ENCODE results near the gene NEGR1. TPM values are rescaled to one million over a fixed set of nuclear protein-coding genes. Genes with fewer than 3 reads are reported as not detected.
A peak's percentile ranks its signal among the peaks of the same experiment; 100 is the strongest.

Gene NEGR1
- total and polyA plus RNA-seq, 2 donors (not counting 3 experiments of a cell fraction or from before 2014, with no cell fraction given) = 6.8 to 21.8 TPM

DNA sequence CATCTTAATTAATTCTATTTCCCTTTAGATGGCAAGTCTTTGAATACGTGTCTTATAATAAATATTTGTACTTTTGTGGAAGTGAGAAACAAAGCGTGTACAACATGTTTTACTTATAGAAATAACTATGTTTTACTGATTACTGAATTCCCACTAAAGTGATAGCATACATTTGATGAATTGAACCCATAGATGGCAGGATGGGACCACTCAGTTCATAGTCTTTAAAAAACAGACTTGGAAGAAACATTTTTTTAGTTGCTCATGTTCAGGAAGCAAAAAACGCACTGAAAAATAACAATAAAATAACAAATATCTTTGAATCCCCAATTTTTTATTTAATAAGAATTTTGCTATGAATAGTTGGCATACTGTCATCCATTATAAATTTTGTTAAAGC is 694.4 kb downstream of the NEGR1 start:
- Histone ChIP-seq H3K4me3 (replicated peaks in 1 of 3; ENCODE audit: insufficient read depth in 1 of 3, low read depth in 1 of 3, low read length in 3 of 3) (no peak overlapping the region), H3K36me3 (ENCODE audit: control insufficient read depth in 2 of 2, extremely low read depth in 1 of 2, insufficient read depth in 2 of 2, low read length in 2 of 2) (no peaks in the 10 kb centered on the region), H2AFZ (ENCODE audit: low read depth, low read length) (no peak overlapping the region), H3K27ac (ENCODE audit: insufficient read depth, low read depth, low read length) (no peak overlapping the region), H3K9ac (replicated peaks; ENCODE audit: extremely low read depth, insufficient read depth, low read length) (no peak overlapping the region), H3K4me2 (ENCODE audit: insufficient read depth, low read length) (no peak overlapping the region), H3K9me1 (replicated peaks; ENCODE audit: control insufficient read depth, extremely low read depth, insufficient read depth, low read length) (no peaks in the 10 kb centered on the region), H3K27me3 (ENCODE audit: control insufficient read depth in 2 of 2, insufficient read depth in 2 of 2, low read length in 2 of 2) (no peaks in the 10 kb centered on the region), H3K79me2 (ENCODE audit: control insufficient read depth, insufficient read depth, low read length) (no peaks in the 10 kb centered on the region), H3K4me1 (ENCODE audit: control insufficient read depth, extremely low read depth, insufficient read depth, low read length) (no peaks in the 10 kb centered on the region), H4K20me1 (replicated peaks; ENCODE audit: control insufficient read depth, extremely low read depth, insufficient read depth, low read length) (no peaks in the 10 kb centered on the region), H3K9me3 (replicated peaks; ENCODE audit: control insufficient read depth, insufficient read depth, low read length) (no peaks in the 10 kb centered on the region)
- dilution Hi-C loops (cut with MboI; ENCODE audit: extremely low pct_ligation_motif_present, low sequenced_read_pairs) (no loop called here), intact Hi-C loops (cut with micrococcal nuclease) (loop anchor here (1.0 to 5.0 kb wide), 3 partner anchors 449 to 1257 kb away; partner anchors contain the start of gene NEGR1)
- BruUV-seq (replicated peaks) = no TSS peak
- POLR2A ChIA-PET = interaction anchor here (0.7 kb wide), 1 partner anchor 394 kb away, joined by 3 read pairs; no protein-coding TSS in a partner anchor
- TF ChIP-seq MYC (IDR thresholded peaks at IDR 0.05; ENCODE audit: low read depth, low read length) (no peak), POLR2AphosphoS5 (IDR thresholded peaks at IDR 0.05; ENCODE audit: insufficient read depth, low read depth, low read length) (no peak), POLR2A (IDR thresholded peaks at IDR 0.05; ENCODE audit: low read depth, low read length) (no peak), JUN (IDR thresholded peaks at IDR 0.05; ENCODE audit: borderline replicate concordance, insufficient read depth, insufficient read length, low read depth) (no peak), EZH2 (IDR thresholded peaks at IDR 0.05; ENCODE audit: borderline replicate concordance, low read depth, low read length, severe bottlenecking) (no peak), GATA2 (IDR thresholded peaks at IDR 0.05; ENCODE audit: insufficient read depth, insufficient read length, low read depth, low read length) (no peak), FOS (IDR thresholded peaks at IDR 0.05; ENCODE audit: borderline replicate concordance, insufficient read depth, low read length) (no peak)
- TF ChIP-seq, protein P1, sequence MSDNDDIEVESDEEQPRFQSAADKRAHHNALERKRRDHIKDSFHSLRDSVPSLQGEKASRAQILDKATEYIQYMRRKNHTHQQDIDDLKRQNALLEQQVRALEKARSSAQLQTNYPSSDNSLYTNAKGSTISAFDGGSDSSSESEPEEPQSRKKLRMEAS (IDR thresholded peaks at IDR 0.05; ENCODE audit: insufficient read depth, insufficient read length) = no peak
- TF ChIP-seq, protein P2, sequence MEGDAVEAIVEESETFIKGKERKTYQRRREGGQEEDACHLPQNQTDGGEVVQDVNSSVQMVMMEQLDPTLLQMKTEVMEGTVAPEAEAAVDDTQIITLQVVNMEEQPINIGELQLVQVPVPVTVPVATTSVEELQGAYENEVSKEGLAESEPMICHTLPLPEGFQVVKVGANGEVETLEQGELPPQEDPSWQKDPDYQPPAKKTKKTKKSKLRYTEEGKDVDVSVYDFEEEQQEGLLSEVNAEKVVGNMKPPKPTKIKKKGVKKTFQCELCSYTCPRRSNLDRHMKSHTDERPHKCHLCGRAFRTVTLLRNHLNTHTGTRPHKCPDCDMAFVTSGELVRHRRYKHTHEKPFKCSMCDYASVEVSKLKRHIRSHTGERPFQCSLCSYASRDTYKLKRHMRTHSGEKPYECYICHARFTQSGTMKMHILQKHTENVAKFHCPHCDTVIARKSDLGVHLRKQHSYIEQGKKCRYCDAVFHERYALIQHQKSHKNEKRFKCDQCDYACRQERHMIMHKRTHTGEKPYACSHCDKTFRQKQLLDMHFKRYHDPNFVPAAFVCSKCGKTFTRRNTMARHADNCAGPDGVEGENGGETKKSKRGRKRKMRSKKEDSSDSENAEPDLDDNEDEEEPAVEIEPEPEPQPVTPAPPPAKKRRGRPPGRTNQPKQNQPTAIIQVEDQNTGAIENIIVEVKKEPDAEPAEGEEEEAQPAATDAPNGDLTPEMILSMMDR (IDR thresholded peaks at IDR 0.05; ENCODE audit: extremely low read depth in 1 of 2, insufficient read depth in 1 of 2, low read depth in 1 of 2, low read length in 2 of 2) = no peak
- FAIRE-seq = no peak
- peak; percentile 60 for DNase-seq (ENCODE audit: low read depth, low spot score)
- CTCF ChIA-PET = interaction anchor here (1.7 to 2.0 kb wide), 3 partner anchors 32 to 450 kb away, joined by 3 to 20 read pairs (median 17); no protein-coding TSS in a partner anchor
